Measurements from ENCODE around the gene TSBP1.
"Not testable (repeated sequence)": the region's sequence is repeated elsewhere in the genome, so short reads cannot be mapped to it uniquely, and the experiment has no call there.

TSBP1 gene

DNA sequence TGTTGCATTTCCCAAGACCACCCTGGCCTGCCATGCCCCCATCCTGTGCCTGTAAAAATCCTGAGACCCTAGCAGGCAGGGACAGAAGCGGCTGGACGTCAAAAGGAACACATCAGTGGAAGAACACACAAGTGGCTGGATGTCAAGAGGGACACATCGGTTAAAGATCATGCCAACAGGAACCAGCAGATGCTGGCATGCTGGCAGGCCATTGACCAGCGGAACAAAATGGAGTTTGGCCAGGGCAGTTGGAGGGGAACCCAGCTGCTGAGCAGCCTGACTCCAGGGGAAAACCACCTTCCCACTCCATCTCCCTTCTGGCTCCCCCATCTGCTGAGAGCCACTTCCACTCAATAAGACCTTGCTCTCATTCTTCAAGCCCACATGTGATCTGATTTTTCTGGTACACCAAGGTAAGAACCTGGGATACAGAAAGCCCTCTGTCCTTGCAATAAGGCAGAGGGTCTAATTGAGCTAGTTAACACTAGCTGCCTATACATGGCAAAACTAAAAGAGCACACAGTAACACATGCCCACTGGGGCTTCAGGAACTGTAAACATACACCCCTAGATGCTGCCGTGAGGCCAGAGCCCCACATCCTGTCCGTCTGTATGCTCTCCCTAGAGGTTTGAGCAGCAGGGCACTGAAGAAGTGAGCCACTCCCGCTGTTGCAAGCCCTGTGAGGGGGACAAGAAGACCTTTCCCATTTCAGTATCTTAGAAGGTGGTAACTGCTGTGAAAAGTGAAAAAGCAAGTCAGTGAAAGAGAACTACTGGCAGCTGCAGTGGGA lies 4.2 kb upstream of the TSBP1 start:
- H3K4me3 ChIP-seq (ENCODE audit: low read depth, low read length), result no peak overlapping the region

DNA sequence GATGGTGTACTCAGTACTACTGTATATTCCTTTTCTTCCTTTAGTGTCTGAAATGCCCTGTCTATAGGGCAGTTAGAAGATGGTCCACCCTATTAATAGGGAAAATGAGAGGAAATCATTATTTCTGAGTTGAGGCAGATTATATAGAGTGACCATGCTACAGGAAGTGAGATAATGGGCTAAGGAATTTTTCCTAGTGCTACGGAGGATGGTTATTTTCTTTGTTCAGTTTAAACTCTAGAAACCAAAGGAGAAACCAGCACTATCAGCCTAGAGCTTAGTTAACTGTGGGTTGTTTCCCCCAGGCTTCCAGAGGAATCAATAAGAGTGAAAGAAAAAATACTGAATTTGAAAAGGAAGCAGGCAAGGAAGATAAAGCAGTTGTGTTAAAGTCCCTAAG lies 474 bp downstream of the TSBP1 start:
- no peak overlapping the region for H3K4me3 ChIP-seq (ENCODE audit: low read depth, low read length)

DNA sequence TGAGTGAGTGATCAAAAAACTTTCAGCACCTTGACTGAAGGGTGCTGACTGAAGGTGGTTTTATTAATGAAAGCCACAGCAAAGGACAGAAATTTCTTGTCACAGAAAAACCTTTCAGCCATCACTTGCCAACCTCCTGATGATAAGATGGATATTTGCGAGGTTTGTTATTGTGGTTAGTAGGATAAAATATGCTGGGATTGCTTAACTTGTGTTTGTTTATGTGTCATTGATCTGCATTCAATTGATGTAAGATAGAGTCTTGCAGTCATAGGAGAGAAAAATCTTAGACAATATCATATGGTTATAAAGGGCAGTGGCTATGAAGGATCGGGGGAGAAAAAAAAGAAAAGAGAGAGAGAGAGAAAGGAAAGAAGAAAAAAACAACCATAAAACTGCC lies 1.2 kb downstream of the TSBP1 start:
- no peak overlapping the region for H3K4me3 ChIP-seq (ENCODE audit: low read depth, low read length)

DNA sequence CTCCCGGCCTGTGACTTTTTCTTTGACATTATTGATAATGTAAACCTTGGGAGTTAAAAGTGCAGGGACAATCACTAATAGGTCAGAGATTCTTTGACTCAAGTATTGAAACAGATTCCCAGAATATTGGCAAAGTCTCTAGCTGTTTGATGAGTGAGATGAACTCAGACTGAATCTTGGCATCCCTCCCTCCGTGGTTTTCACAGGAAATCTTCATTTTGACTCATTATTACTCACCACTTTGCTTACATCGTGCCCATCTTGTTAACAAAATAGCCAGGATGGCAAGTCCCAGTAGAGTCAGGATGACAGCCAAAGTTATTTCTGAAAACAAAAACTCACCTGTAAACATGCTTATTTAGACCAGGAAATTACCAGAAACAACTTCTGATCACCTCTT lies 2.0 kb downstream of the TSBP1 start:
- no peak overlapping the region for H3K4me3 ChIP-seq (ENCODE audit: low read depth, low read length)

DNA sequence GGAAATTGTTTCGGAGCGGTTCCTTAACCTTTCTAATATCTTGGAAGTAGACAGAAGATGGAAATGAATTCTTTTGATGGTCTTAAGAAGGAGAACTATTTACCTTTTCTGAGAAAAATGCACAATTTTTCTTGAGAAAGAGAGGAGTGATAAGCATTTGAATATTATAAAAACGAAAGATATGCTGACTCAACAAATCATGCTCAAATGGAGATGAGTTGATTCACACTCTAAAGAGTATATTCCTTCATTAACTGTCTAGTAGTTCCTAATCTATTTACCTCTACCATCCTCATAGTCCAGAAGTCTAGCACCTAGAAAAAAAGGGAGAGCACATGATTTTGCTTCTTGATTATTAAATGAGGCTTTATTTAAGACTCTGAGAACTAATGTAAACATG lies 4.1 kb downstream of the TSBP1 start:
- H3K4me3 ChIP-seq (ENCODE audit: low read depth, low read length), result no peak overlapping the region

DNA sequence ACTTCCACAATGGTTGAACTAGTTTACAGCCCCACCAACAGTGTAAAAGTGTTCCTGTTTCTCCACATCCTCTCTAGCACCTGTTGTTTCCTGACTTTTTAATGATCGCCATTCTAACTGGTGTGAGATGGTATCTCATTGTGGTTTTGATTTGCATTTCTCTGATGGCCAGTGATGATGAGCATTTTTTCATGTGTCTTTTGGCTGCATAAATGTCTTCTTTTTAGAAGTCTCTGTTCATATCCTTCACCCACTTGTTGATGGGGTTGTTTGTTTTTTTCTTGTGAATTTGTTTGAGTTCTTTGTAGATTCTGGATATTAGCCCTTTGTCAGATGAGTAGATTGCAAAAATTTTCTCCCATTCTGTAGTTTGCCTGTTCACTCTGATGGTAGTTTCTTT lies 12.5 kb downstream of the TSBP1 start:
- not testable (repeated sequence) for H3K4me3 ChIP-seq (ENCODE audit: low read depth, low read length)

DNA sequence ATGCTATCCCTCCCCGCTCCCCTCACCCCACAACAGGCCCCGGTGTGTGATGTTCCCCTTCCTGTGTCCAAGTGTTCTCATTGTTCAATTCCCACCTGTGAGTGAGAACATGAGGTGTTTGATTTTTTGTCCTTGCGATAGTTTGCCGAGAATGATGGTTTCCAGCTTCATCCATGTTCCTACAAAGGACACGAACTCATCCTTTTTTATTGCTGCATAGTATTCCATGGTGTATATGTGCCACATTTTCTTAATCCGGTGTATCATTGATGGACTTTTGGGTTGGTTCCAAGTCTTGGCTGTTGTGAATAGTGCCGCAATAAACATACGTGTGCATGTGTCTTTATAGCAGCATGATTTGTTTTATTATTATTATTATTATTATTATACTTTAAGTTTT lies 13.2 kb downstream of the TSBP1 start:
- H3K4me3 ChIP-seq (ENCODE audit: low read depth, low read length), result not testable (repeated sequence)

DNA sequence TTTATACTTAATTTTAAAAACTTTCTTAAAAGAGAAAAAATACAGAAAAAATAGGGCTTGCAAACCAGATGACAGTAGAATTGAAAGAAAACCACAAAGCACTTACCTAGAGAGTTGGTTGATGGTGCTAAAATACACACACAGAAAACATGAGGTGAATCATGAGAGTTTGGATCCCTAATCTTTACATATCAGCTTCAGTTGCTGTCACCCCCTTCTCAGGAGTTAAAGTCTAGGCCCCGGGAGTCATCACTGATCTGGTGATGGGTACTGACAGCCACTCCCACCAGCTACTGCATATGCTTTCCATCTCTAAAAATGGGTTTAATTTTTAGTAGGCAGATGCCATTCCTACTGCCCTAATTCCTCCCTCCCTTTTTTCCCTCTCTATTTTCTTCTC lies 16.7 kb downstream of the TSBP1 start:
- H3K4me3 ChIP-seq (ENCODE audit: low read depth, low read length), result no peak overlapping the region

DNA sequence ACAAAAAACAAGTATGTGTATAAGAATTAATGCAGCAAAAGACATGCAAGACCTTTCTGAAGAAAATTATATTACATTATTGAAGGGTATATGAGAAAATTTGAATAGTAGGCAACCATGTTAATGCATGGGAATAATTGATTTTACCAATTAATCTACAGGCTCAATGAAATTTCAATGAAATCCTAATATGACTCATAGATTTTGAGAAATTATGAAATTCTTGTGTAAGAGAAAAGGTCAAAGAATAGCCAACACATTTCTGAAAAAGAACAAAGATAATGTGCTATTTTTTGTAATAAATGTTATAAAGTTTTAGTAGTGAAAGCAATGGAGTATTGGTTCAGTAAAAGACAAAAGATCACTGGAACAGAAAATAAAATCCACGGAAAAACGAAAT lies 18.4 kb downstream of the TSBP1 start:
- no peak overlapping the region for H3K4me3 ChIP-seq (ENCODE audit: low read depth, low read length)

DNA sequence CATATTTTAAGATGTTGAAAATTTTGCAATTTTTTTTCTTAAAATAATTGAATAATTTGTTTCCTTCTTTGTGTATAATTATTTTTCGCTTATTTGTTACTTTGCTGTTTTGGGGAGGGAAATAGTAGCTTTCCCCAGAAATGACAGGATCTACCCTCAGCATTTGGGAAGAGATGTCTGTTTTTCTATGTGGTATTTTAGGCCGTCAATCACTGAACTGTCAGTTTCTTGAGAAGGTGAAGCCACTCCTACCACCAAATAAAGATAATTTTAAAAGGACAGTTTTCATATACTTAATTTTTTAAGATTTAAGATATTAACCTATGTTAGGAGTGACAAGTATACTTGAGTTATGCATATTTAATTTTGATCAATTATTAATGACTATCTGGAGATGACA lies 31.5 kb downstream of the TSBP1 start:
- H3K4me3 ChIP-seq (ENCODE audit: low read depth, low read length), result no peak overlapping the region

DNA sequence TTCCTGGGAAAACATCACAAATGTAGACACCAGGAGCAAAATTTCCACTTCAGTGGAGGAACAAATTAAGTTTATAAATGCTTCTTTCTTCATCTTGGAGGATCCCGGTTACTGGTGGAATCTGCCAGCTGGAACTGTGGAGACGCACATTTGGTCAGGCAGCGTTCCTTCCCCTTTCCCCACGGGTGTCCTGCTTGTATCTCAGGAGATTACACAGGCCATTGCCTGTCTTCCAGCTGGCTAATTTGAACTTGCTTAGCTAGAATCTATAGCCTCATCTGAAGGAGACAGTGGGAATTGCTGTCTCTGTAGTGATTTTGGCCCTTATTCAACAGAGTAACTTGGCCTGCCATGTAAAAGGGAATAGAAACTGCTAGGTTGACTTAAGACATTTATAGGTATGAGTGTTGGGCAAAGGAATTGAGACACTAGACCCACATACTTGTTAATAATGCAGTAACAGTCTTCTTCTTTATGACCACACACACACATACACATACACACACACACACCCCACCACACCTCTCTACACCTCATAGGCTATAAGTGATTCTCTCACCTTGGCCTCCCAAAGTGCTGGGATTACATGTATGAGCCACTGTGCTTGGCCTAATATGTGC lies 34.4 kb downstream of the TSBP1 start:
- no peak overlapping the region for H3K4me3 ChIP-seq (ENCODE audit: low read depth, low read length)

DNA sequence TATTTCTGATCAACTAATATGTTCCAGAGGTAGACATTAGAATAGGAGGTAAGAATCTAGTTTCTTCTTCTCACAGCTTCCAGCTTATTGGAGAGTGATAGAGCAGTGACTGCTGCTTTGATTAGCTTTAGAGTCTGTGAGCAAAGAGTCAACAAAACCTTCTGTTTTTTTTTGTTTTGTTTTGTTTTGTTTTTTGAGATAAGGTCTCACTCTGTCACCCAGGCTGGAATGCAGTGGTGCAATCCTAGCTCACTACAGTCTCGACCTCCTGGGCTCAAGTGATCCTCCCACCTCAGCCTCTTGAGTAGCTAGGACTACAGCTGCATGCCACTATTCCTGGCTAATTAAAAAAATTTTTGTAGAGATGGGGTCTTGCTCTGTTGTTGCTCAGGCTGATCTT lies 39.3 kb downstream of the TSBP1 start:
- H3K4me3 ChIP-seq (ENCODE audit: low read depth, low read length), result no peak overlapping the region

DNA sequence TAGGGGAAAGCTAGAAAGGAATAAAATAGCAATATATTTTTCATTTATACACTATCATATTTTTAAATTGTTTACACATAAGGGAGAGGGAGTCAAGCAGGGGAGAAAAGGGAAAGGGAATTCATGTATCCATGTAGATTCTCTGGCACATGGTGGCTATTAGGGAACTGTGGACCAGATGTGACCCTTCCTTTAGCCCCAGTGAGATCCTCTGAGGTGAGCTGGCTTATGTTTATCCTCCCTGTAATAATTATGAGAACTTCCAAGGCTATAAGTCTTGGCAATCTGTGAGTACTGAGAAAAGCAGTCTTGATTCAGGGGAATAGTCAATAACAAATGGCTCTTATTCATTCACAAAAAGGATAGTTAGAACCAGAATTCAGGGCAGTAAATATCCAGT lies 42.6 kb downstream of the TSBP1 start:
- no peak overlapping the region for H3K4me3 ChIP-seq (ENCODE audit: low read depth, low read length)

DNA sequence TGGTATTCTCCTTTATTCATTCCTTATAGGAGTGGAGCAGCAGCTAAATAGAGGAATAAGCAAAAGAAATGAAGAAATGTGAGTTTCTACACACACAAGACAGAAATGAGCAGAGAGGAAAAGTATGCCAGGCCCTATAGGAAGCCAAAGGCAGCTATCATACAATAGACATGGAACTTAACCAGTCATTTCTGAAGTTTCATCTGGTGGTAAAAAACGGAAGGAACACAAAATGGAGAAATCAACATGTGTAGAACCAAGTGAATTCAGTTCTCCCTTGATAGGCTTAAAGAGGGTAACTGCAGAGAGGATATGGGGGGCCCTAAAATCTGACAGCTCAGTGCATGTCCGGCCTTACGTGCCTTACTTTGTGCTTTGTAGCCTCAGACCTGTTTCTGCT lies 44.6 kb downstream of the TSBP1 start:
- H3K4me3 ChIP-seq (ENCODE audit: low read depth, low read length), result no peak overlapping the region

DNA sequence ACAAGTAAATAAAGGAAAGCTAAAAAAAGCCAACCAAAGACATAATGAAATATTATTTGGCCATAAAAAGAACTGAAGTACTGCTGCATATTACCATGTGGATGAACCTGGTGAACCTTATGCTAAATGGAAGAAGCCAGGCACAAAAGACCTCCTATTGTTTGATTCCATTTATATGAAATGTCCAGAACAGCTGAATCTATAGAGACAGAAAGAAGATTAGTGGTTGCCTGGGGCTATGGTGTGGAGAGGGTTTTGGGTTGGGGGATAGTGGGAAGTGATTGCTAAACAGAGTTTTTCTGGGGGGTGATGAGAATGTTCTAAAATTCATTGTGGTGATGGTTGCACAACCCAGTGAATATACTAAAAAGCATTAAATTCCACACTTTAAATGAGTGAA lies 53.2 kb downstream of the TSBP1 start:
- H3K4me3 ChIP-seq (ENCODE audit: low read depth, low read length), result no peak overlapping the region

DNA sequence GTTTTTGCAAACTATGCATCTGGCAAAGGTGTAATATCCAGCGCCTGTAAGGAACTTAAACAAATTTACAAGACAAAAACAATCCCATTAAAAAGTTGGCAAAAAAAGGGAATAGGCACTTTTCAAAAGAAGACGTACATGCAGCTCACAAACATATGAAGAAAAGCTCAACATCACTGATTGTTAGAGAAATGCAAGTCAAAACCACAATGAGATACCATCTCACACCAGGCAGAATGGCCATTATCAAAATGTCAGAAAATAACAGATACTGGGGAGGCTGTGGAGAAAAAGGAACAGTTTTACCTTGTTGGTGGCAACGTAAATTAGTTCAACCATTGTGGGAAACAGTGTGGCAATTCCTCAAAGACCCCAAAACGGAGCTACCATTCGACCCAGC lies 54.2 kb downstream of the TSBP1 start:
- H3K4me3 ChIP-seq (ENCODE audit: low read depth, low read length), result no peak overlapping the region

DNA sequence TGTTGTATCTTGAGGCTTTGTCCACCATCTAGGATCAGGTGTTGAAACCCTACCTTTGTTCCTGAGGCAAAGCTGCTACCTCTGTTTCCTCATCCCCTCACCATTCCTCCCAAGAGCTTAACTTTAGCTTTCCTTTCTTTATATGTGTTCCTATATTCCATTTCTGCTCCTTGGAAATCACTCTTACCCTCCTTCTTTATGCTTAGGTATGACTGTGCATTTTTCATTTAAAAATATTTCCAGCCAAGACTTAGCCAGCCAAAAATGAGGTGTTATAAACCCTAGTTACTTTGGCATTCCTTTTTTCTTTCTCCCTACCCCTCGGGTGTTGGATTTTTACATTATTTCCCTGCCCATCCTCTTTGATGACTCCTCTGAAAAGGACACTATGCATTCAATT lies 57.7 kb downstream of the TSBP1 start:
- no peak overlapping the region for H3K4me3 ChIP-seq (ENCODE audit: low read depth, low read length)

DNA sequence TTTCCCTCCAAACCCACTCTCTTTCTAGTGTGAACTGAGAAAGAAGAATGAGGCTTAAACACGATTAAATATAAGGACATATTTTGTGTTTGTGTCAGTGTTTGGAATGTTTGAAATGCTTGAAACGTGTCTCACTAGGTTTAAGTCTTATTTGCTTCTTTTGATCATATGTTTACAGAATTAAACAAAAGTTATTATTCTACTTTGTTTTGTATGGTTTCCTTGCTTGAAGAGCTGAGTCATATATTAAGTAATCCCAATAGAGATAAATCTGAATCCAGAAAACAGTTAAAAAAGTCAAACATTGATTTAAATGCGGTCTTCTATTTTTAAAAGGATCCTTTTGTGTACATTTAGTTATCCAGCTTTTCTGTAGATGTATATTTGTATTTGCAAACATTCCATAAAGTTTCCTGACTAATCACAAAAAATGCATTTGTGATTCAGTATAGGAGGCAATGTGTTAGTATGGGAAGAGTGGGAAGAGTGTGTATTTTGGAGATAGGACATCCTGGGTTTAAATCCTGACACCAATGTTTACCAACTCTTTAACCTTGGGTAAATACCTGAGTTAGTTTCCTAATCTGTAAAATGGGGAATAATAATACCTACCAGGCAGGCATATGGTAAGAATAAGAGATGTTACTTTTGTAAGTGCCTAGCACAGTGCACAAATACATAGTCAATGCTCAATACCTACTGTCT lies 72.9 kb downstream of the TSBP1 start:
- no peak overlapping the region for H3K4me3 ChIP-seq (ENCODE audit: low read depth, low read length)

DNA sequence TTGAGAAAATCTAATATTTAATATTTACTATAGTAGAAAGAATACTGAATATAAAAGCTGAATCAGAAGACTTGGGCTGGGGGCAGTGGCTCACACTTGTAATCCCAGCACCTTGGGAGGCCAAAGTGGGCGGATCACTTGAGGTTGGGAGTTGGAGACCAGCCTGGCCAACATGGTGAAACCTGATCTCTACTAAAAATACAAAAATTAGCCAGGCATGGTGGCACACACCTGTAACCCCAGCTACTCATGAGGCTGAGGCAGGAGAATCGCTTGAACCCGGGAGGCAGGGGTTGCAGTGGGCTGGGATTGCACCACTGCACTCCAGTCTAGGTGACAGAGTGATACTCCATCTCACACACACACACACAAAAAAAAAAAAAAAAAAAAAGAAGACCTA lies 76.7 kb downstream of the TSBP1 start:
- H3K4me3 ChIP-seq (ENCODE audit: low read depth, low read length), result not testable (repeated sequence)

DNA sequence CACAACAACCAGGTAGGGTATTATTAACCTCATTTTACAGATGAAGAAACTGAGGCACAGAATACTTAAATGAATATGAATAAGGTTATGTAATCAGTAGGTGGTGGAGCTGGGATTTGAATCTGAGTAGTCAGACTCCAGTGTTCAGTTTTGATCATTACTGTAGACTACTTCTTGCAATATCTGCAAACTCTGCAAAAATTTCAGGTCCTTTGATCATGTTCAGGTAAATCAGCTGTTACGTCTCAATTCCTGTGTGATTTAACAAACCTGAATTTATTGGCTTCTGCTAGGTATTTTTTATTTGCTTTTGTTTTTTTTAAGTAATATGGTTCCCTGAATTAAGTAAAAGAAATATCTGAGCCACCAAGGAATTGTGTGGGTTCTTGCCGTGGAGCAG lies 77.1 kb downstream of the TSBP1 start:
- no peak overlapping the region for H3K4me3 ChIP-seq (ENCODE audit: low read depth, low read length)

DNA sequence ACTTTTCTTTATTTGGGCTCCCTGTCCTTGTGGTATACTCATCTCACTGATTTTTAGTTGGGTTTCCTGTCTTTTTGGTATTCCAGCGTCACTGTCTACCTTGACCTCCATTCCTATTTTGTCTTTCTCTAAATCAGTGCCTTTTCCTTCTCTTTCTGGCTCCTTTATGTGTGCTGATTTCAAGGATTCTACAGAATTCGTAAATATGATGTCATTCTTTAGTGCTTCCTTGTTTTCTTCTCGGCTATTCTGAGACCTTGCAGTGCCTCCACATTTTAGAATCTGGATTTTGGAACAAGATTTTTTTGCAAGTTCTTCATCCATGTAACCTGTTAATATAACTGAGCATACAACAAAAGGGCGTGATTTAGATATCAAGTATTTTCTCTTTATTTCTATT lies 78.0 kb downstream of the TSBP1 start:
- H3K4me3 ChIP-seq (ENCODE audit: low read depth, low read length), result no peak overlapping the region

DNA sequence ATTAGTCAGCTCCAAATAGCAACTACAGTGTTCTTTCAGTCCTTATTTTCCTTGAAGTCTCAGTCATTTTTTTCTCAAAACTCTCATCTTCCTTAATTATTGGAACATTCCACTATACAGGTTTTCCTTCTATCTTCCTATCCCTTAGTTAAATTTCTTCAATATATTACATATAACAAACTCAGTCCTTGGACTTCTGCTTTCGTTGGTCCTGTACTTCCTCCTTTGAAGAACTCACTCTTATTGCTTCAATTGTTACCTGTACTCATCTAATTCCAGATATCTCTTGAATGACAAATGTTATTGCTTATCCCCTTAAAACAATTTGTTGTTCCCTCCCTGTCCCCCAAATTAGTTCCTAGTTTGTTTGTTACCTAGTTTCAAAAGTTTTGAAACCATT lies 80.2 kb downstream of the TSBP1 start:
- no peak overlapping the region for H3K4me3 ChIP-seq (ENCODE audit: low read depth, low read length)
